M059J (cell line): Measurements from ENCODE around the gene FAM237B. TPM values are rescaled to one million over a fixed set of nuclear protein-coding genes. Genes with fewer than 3 reads are reported as not detected.

ENCODE experiments used
- DNase-seq: peaks from one replicate; pipeline ENCODE4 v3.0.0-alpha.2; 2012; ENCODE audit warnings: low read depth
- total RNA-seq: library from RNA; depleted of rRNA; stranded (reverse); fragments of >200 nt; shearing (Covaris generic); gene quantifications from 2 replicates; pipeline ENCODE4 v1.2.3, GENCODE V29; 2014; rRNA removed

The FAM237B gene
- total RNA-seq, 1 experiment from 2014 or later = not detected

DNA sequence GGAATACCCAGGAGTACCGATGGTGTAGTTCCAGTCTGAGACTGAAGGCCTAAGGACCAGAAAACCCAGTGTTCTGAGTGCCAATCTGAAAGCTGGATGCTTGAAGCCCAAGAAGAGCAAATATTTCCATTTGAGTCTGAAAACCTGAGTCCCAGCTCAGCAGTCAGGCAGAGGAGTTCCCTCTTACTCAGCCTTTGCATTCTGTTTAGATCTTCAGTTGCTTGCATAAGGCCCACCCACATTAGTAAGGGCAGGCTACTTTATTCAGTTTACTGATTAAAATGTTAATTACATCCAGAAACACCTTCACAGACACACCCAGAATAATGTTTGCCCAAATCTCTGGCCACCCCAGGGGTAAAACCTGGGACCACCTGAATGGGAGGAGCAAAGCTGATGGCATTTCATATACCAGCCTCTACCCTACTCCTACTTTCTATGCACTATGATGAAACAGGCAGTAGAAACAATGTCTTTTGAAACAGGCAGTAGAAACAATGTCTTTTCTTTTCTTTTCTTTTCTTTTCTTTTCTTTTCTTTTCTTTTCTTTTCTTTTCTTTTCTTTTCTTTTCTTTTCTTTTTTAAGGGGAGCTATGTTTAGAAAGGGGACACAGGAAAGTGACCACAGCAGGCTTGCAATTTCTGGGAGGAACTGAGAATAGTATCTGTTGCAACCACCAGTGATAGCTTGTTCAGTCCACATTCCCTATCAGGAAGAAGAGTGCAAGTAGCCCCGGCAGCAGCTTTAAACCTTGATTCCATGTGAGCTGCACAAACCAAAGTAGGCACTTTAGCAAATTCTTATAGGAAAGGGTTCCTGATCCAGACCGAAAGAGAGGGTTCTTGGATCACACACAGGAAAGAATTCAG, 30.6 kb downstream of the FAM237B start:
- DNase-seq = no peak

DNA sequence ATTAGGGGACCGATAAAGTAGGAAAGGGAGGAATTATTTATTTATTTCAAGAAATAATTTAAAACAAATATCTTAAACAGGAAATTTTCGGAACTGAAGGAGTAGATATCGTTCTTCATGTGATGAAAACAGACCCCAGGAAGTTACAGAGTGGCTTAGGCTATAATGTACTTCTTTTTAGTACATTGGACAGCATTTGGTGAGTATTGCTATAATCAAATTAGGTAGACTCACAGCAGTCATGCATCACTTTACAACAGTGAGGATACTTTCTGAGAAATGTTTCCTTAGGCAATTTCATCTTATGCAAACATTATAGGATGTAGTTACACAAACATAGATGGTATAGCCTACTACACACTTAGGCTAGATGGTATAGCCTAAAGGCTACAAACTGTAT, 33.0 kb downstream of the FAM237B start:
- DNase-seq = no peak

DNA sequence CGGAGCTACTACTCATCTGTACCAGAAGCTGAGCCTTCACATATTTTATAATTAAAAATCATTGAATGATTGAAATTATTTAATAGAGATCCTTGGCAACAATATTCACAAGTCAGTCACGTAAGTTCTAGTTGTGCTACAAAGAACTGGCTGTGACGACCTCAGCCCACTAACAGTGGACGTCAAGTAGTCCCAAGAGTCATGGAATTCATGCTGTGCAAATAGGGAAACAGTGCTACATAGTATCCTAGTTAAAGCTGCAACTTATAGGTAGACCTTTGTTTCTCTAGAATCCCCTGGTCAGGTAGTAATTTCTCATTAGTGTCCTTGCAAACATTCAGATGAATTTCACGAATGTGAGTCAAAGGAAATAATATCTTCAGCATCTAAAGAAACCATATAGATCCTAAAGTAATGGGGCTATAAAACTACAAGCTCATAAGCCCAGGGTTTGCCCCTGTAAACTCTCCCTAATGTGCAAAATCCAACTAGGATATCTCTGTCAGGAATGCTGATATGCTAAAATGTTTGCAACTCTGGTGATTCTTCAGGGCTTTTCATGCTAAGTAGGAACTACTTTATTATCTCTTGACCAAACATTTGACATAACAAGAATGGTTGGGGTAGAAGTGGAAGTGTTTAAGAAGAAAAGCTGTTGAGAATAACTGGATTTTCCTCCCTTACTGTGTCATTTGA, 44.9 kb downstream of the FAM237B start:
- DNase-seq = no peak

DNA sequence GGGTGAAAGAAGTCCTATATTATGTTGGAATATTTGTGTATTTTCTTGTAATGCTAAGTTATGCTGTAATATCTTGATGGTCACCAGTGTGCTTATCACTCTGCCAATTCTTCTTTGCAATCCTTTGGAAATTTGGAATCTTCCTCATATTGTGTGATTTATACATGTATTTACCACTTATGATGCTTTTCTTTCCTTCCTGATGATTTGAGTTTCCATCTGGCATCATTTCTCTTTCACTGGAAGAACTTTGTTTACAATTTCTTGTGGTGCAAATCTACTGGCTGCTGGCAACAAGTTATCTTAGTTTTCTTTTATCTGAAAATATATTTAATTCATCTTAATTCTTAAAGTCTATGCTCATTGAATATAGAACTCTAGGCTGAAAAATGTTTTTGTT, 46.9 kb downstream of the FAM237B start:
- DNase-seq = no peak

DNA sequence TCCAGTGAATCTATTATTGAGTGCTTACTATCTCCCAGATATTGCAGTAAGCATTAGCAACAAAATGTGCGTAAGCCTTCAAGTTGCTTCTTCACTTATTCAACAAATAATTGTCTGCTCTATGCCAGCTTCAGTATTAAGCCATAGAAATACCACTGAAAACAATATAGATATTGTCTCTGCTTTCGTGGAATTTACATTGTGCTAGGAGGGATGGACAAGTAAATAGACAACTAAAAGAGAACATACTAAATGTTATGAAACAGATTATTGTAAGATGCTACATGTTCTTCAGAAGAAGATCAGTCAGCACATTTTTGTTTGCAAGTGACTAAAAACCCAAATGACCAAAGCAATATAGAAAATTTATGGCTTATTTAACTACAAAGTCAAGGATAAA, 48.9 kb downstream of the FAM237B start:
- DNase-seq = no peak

DNA sequence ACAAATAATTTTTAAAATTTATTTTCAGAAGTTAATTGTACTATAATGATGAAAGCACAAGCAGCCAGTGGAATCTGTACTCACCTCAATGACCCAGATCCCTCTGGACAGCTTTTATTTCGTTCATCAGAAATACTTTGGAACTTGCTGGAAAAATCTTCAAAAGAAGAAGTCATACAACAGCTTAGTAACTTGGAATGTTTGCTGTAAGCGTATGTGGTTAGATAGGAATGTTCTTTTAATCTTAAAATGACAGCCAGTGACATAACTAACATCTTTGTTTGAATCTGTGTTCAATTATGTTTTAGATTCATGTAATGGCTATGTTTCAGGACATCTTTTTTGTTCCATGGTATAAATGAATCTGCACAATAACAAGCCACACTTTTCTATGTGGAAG, 49.4 kb downstream of the FAM237B start:
- DNase-seq = peak; percentile 49

GRCh38 chr7:90270431-90271178, 50.5 kb downstream of the FAM237B start:
- no peak for DNase-seq

DNA sequence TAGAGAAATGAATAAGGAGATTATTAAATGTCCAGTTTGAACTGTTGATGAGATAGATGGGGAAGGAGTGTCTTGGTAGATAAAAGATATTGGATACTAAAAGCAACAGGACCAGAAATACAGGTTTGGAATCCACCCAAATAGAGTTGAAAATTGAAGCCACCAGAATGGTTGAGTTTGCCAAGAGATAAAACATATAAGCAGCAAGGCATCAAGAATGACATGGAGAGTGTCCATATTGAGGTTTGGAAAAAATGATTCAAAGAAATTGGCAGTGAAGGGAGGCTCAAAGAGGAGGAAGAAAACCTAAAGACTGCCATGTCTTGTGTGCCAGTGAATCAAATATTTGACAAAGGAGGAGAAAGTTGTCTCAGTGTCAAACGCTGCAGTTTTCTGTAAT, 51.9 kb downstream of the FAM237B start:
- DNase-seq = no peak

GRCh38 chr7:90267263-90267858, 53.7 kb downstream of the FAM237B start:
- no peak for DNase-seq

DNA sequence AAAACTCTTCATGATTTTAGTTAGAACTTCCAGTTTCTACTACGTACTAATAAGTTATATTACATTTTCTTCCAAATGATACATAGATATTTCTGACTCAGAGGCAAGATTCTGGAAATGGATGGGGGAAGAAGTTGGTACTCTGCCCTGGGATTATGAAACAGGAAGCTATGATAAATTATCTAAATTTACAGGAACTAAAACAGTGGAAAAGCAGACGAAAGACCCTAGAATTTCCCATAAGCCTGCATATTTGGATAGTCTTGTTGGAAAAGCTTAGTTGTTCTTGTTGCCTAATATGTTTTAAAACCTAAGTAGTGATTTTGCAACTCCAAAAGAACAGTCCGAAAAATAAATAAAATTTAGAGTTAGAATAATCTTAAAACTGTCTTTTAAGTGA, 54.3 kb downstream of the FAM237B start:
- no peak for DNase-seq

Other genes starting within 250 kb of the FAM237B start
- gene STEAP1, start 166.8 kb downstream of the FAM237B start, total RNA-seq = 17.3 and 30.8 TPM in 2 replicates
- gene STEAP2, start 109.6 kb downstream of the FAM237B start, total RNA-seq = 3.8 and 6.2 TPM in 2 replicates
- 1.6 and 3.2 TPM in 2 replicates for gene CFAP69, start 76.1 kb downstream of the FAM237B start, total RNA-seq
- gene GTPBP10, start 25.4 kb upstream of the FAM237B start, total RNA-seq = 30.5 and 33.8 TPM in 2 replicates
- 37.6 and 72.8 TPM in 2 replicates for gene CLDN12, start 82.2 kb upstream of the FAM237B start, total RNA-seq
- not detected in 2 replicates for gene PTTG1IP2, start 148.3 kb upstream of the FAM237B start, total RNA-seq